Testis (tissue), 3 donors: ENCODE measurements around the gene UBE2L3. TPM values are rescaled to one million over a fixed set of nuclear protein-coding genes. Genes with fewer than 3 reads are reported as not detected.

Source experiments
- DNase-seq: peaks from one replicate; pipeline ENCODE4 v3.0.0-alpha.2; 2019
- H3K27ac ChIP-seq, 2 donors: fragments of 200-600 bp; sonication (generic); one replicate each; pipeline ENCODE4 v1.5.1; 2019
- H3K27me3 ChIP-seq: fragments of 200-600 bp; sonication (generic); one replicate; pipeline ENCODE4 v1.5.1; 2019
- H3K36me3 ChIP-seq: fragments of 200-600 bp; sonication (generic); one replicate; pipeline ENCODE4 v1.5.1; 2017; ENCODE audit warnings: low read depth; ENCODE audit errors: missing control alignments
- H3K4me1 ChIP-seq: fragments of 200-600 bp; sonication (generic); one replicate; pipeline ENCODE4 v1.5.1; 2019
- H3K4me3 ChIP-seq, 2 donors: fragments of 200-600 bp; sonication (generic); one replicate each; pipeline ENCODE4 v1.5.1; 2017 to 2019
- H3K9me3 ChIP-seq: fragments of 200-600 bp; sonication (generic); one replicate; pipeline ENCODE4 v1.5.1; 2017
- POLR2A ChIP-seq: fragments of 450-650 bp; IDR thresholded peaks from one replicate; pipeline ENCODE4 v1.6.1; 2017; ENCODE audit warnings: antibody characterized with exemption, mild to moderate bottlenecking, moderate library complexity
- WGBS, 2 donors: methylation state at CpG; one replicate each; pipeline ENCODE4 v1.1.5; 2018; 5-methylcytosine and 5-hydroxymethylcytosine counted together
- intact Hi-C: fragments of 100-400 bp; cut with DNase I; formaldehyde crosslinking; loops from one replicate; pipeline ENCODE4 v1.15.1; 2023; ENCODE audit warnings: low total_unique reads
- polyA plus RNA-seq: library from polyadenylated mRNA; stranded (reverse); fragments of 350-450 nt; fragmentation: Illumina TruSeq; extraction: RNeasy Lipid Tissue Mini Kit (QIAGEN cat#74804); gene quantifications from one replicate; pipeline ENCODE4 v1.2.3, GENCODE V29; 2014; ENCODE audit warnings: low read depth, low replicate concordance; ENCODE audit not compliant: insufficient read depth
- total RNA-seq, 2 donors: library from RNA; depleted of rRNA; stranded (reverse); fragments of >200 nt; gene quantifications; one replicate each; pipeline ENCODE4 v1.2.3, GENCODE V29; 2016
- TF ChIP-seq, protein P1 (sequence below), 3 experiments: fragments of 450-650 bp in 2 of 3; fragments of 200-600 bp in 1 of 3; sonication (generic) in 1 of 3; IDR thresholded peaks; one replicate each; pipeline ENCODE4 v1.5.1; 2016 to 2019; ENCODE audit warnings: antibody characterized with exemption in 3 of 3, mild to moderate bottlenecking in 2 of 3, moderate library complexity in 1 of 3

UBE2L3 gene
- total and polyA plus RNA-seq, 3 donors from 2014 or later: 61.4 to 66.8 (median 63.3) TPM

DNA sequence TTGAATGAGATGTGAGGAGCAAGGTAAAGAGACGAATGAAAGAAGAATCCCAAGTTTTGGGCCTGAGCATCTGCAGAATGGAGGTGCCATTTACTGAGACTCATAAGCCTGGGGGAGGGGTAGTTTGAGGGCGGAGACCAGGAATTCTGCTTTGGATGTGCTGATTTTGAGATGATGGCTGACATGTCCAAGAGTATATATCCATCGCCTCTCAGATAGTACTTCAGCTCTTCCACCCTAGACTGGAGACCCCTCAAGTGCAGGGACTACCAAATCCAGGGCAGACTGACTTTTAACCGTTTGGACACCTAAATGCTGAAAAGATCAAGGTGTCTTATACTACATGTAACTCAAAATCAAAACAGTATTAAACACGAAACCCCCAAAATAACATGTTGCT lies 73.3 kb downstream of the UBE2L3 start:
- no peak for DNase-seq
- no peaks in the 10 kb centered on the region for H3K9me3 ChIP-seq
- intact Hi-C loops: no loop called here
- WGBS, 2 donors: 66 to 80% methylated on average over 5 of the region's 5 CpGs
- H3K27me3 ChIP-seq: no peaks in the 10 kb centered on the region
- TF ChIP-seq POLR2A: no peak
- TF ChIP-seq, protein P1, sequence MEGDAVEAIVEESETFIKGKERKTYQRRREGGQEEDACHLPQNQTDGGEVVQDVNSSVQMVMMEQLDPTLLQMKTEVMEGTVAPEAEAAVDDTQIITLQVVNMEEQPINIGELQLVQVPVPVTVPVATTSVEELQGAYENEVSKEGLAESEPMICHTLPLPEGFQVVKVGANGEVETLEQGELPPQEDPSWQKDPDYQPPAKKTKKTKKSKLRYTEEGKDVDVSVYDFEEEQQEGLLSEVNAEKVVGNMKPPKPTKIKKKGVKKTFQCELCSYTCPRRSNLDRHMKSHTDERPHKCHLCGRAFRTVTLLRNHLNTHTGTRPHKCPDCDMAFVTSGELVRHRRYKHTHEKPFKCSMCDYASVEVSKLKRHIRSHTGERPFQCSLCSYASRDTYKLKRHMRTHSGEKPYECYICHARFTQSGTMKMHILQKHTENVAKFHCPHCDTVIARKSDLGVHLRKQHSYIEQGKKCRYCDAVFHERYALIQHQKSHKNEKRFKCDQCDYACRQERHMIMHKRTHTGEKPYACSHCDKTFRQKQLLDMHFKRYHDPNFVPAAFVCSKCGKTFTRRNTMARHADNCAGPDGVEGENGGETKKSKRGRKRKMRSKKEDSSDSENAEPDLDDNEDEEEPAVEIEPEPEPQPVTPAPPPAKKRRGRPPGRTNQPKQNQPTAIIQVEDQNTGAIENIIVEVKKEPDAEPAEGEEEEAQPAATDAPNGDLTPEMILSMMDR (IDR thresholded peaks at IDR 0.05): no peak
- H3K36me3 ChIP-seq: no peaks in the 10 kb centered on the region
- H3K27ac ChIP-seq: no peak overlapping the region
- no peak overlapping the region for H3K4me3 ChIP-seq
- peaks cover 4% of the 10 kb centered on the region for H3K4me1 ChIP-seq

DNA sequence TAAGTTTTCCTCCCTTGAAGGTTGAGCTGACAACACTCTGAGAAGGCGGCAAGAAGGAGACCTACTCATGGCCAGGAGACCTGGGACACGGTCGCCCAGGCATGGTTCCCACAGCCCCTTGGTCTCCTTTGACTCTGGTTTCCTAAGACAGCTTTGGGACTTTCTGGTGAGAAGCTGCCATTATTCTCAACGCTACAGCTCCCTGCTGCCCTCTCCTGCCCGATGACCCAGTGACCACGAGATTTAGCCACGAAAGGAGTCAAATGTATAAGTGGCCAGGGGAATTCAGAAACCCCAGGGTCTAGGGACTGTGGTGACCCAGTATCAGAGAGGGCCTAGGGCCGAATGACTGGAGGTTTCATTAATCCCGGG lies 73.9 kb downstream of the UBE2L3 start:
- peak; percentile 58 for DNase-seq
- Histone ChIP-seq H3K27me3 (no peaks in the 10 kb centered on the region), H3K9me3 (no peaks in the 10 kb centered on the region), H3K27ac (peak overlapping the region in 1 of 2 donors; percentile 8), H3K4me3 (peak overlapping the region; percentile 63 to 66), H3K36me3 (no peaks in the 10 kb centered on the region), H3K4me1 (peaks cover 4% of the 10 kb centered on the region)
- 7 to 8% methylated on average over 7 to 9 of the region's 9 CpGs for WGBS, 2 donors
- TF ChIP-seq POLR2A: no peak
- TF ChIP-seq, protein P1 (IDR thresholded peaks at IDR 0.05): peak in 1 of 3 experiments; percentile 12
- intact Hi-C loops: no loop called here

DNA sequence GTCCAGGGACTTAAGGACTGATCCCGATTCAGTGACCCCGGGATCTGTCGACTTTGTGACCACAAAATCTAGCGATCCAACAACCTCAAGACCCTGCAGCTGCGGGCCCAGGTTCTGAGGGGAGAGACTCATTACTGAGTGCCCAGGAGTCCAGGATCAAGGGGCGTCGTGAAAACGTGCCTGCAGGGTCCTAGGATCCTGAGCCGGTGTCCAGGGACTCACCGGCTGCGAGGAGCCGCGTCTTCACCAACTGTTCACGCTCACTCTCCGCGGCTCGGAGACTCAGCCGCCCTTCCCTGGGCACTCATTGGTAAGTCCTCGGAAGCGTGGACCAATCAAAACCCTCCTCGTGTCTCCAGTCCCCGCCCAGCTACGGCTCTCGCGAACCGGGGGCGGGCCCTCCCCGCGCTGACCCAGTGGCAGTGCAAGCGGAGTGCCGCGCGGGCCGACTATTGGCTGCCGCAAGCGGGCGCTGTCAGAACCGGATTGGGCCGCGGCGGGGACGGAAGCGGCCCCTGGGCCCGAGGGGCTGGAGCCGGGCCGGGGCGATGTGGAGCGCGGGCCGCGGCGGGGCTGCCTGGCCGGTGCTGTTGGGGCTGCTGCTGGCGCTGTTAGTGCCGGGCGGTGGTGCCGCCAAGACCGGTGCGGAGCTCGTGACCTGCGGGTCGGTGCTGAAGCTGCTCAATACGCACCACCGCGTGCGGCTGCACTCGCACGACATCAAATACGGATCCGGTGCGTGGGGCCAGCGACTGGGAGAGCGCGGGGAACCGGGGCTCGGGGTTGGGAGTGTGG lies 74.5 kb downstream of the UBE2L3 start, which contains the start of gene SDF2L1:
Gene SDF2L1, plus strand, starts transcription at position 514 of the 795 bp plus-strand sequence. Its CDS starts 35 bp downstream, at position 549.
- Histone ChIP-seq H3K27me3 (no peaks in the 10 kb centered on the region), H3K36me3 (no peaks in the 10 kb centered on the region), H3K27ac (peak within 1 kb of the TSS in 1 of 2 donors; percentile 8), H3K9me3 (no peaks in the 10 kb centered on the region), H3K4me1 (peaks cover 4% of the 10 kb centered on the region), H3K4me3 (peak within 1 kb of the TSS; percentile 63 to 66)
- WGBS, 2 donors: 1% methylated on average over 29 to 53 of the region's 76 CpGs
- TF ChIP-seq POLR2A: no peak
- TF ChIP-seq, protein P1 (IDR thresholded peaks at IDR 0.05): peak in 2 of 3 experiments; percentile 32 to 42
- peak; percentile 99 for DNase-seq
- intact Hi-C loops: no loop called here

DNA sequence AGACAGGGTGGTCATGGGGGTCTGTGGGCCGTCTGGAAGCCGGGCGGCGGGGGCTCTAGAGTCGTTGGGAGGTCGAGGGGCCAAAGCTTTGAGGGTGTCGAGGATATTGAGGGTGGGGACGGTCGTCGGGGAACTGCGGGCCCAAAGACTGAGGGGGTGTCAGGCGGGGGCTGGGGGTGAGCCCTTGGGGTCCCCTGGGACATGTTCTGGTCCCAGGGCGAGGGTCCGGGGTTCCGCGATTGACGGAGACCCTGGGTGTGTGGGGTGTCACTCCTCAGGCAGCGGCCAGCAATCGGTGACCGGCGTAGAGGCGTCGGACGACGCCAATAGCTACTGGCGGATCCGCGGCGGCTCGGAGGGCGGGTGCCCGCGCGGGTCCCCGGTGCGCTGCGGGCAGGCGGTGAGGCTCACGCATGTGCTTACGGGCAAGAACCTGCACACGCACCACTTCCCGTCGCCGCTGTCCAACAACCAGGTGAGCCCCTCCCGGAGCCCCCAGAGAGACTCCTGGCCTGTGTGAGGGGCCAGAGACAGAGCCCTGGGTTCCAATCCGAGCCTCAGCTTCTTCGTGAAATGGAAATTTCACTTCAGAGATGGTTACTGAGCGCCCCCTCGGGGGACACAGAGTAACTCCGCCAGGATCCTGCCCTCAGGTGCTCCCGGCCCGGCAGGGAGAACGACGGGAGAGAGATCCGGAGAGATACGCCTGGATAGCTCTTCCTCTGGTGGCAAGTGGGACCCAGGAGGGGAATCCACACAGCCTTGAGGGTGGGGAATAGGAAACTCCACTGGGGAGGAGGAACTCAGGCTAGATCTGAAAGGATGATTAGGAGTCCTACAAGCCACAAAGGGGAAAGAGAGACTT lies 75.3 kb downstream of the UBE2L3 start:
- 1 to 5% methylated on average over 13 to 46 of the region's 56 CpGs for WGBS, 2 donors
- no peak for DNase-seq
- Histone ChIP-seq H3K27ac (no peak overlapping the region), H3K9me3 (no peaks in the 10 kb centered on the region), H3K4me1 (peaks cover 4% of the 10 kb centered on the region), H3K36me3 (no peaks in the 10 kb centered on the region), H3K4me3 (peak overlapping the region; percentile 63 to 66), H3K27me3 (no peaks in the 10 kb centered on the region)
- TF ChIP-seq, protein P1 (IDR thresholded peaks at IDR 0.05): peak; percentile 12 to 43 (median 30)
- TF ChIP-seq POLR2A: no peak
- intact Hi-C loops: no loop called here
